ENCODE measurements around the gene ZNF462. TPM values are rescaled to one million over a fixed set of nuclear protein-coding genes. Genes with fewer than 3 reads are reported as not detected.

ZNF462 gene
- total and polyA plus RNA-seq, 2 donors (not counting 1 experiment from before 2014, with no cell fraction given) = 6.0 to 27.4 TPM

GRCh38 chr9:106966481-106966880 is 103.5 kb downstream of the ZNF462 start:
- Histone ChIP-seq H3K27me3 (ENCODE audit: control insufficient read depth, insufficient read depth, low read length) (no peaks in the 10 kb centered on the region), H4K20me1 (ENCODE audit: control insufficient read depth, extremely low read depth, insufficient read depth, low read length) (no peaks in the 10 kb centered on the region), H3K9me3 (ENCODE audit: control insufficient read depth, insufficient read depth, low read depth, low read length) (no peaks in the 10 kb centered on the region), H3K4me1 (ENCODE audit: control insufficient read depth, extremely low read depth, insufficient read depth, low read length) (no peaks in the 10 kb centered on the region), H2AFZ (ENCODE audit: low read length) (no peak overlapping the region), H3K4me2 (ENCODE audit: extremely low read depth, insufficient read depth, low read length) (no peak overlapping the region), H3K4me3 (replicated peaks in 1 of 4; ENCODE audit: control extremely low read depth in 1 of 4, insufficient read depth in 1 of 4, low read depth in 3 of 4, low read length in 4 of 4) (no peak overlapping the region), H3K79me2 (ENCODE audit: control insufficient read depth, insufficient read depth, low read length) (no peaks in the 10 kb centered on the region), H3K27ac (ENCODE audit: insufficient read depth, low read length) (no peak overlapping the region), H3K9ac (ENCODE audit: insufficient read depth, low read length) (no peak overlapping the region), H3K36me3 (ENCODE audit: control insufficient read depth, insufficient read depth, low read length) (no peaks in the 10 kb centered on the region)
- DNase-seq (ENCODE audit: low read depth in 2 of 2) = no peak
- TF ChIP-seq EZH2 (IDR thresholded peaks at IDR 0.05; ENCODE audit: low read length, missing control alignments) (no peak), CTCF (conservative IDR thresholded peaks at IDR 0.05 in 1 of 2, IDR thresholded peaks at IDR 0.05 in 1 of 2; ENCODE audit: low read depth in 1 of 2, low read length in 2 of 2) (no peak)

- H3K9me3 ChIP-seq (ENCODE audit: control insufficient read depth, insufficient read depth, low read depth, low read length) = no peaks in the 10 kb centered on the region
- peaks cover 5% of the 10 kb centered on the region for H3K36me3 ChIP-seq (ENCODE audit: control insufficient read depth, insufficient read depth, low read length)
- no peak for DNase-seq (ENCODE audit: low read depth in 2 of 2)
- no peak overlapping the region for H3K4me2 ChIP-seq (ENCODE audit: extremely low read depth, insufficient read depth, low read length)
- H3K79me2 ChIP-seq (ENCODE audit: control insufficient read depth, insufficient read depth, low read length) = no peaks in the 10 kb centered on the region
- H3K4me1 ChIP-seq (ENCODE audit: control insufficient read depth, extremely low read depth, insufficient read depth, low read length) = no peaks in the 10 kb centered on the region
- H3K27me3 ChIP-seq (ENCODE audit: control insufficient read depth, insufficient read depth, low read length) = no peaks in the 10 kb centered on the region
- TF ChIP-seq CTCF (conservative IDR thresholded peaks at IDR 0.05 in 1 of 2, IDR thresholded peaks at IDR 0.05 in 1 of 2; ENCODE audit: low read depth in 1 of 2, low read length in 2 of 2) = no peak
- no peak for TF ChIP-seq EZH2 (IDR thresholded peaks at IDR 0.05; ENCODE audit: low read length, missing control alignments)
- no peak overlapping the region for H3K4me3 ChIP-seq (replicated peaks in 1 of 4; ENCODE audit: control extremely low read depth in 1 of 4, insufficient read depth in 1 of 4, low read depth in 3 of 4, low read length in 4 of 4)
- H2AFZ ChIP-seq (ENCODE audit: low read length) = no peak overlapping the region
- no peak overlapping the region for H3K27ac ChIP-seq (ENCODE audit: insufficient read depth, low read length)
- no peaks in the 10 kb centered on the region for H4K20me1 ChIP-seq (ENCODE audit: control insufficient read depth, extremely low read depth, insufficient read depth, low read length)
- H3K9ac ChIP-seq (ENCODE audit: insufficient read depth, low read length) = no peak overlapping the region
These were observed 106.7 kb downstream of the ZNF462 start for GRCh38 chr9:106969696-106970095.

GRCh38 chr9:106970219-106970975 is 107.4 kb downstream of the ZNF462 start:
- Histone ChIP-seq H3K9ac (ENCODE audit: insufficient read depth, low read length) (no peak overlapping the region), H3K4me3 (replicated peaks in 1 of 4; ENCODE audit: control extremely low read depth in 1 of 4, insufficient read depth in 1 of 4, low read depth in 3 of 4, low read length in 4 of 4) (no peak overlapping the region), H3K79me2 (ENCODE audit: control insufficient read depth, insufficient read depth, low read length) (no peaks in the 10 kb centered on the region), H3K4me2 (ENCODE audit: extremely low read depth, insufficient read depth, low read length) (no peak overlapping the region), H3K27ac (ENCODE audit: insufficient read depth, low read length) (no peak overlapping the region), H4K20me1 (ENCODE audit: control insufficient read depth, extremely low read depth, insufficient read depth, low read length) (no peaks in the 10 kb centered on the region), H3K4me1 (ENCODE audit: control insufficient read depth, extremely low read depth, insufficient read depth, low read length) (no peaks in the 10 kb centered on the region), H3K27me3 (ENCODE audit: control insufficient read depth, insufficient read depth, low read length) (no peaks in the 10 kb centered on the region), H2AFZ (ENCODE audit: low read length) (no peak overlapping the region), H3K36me3 (ENCODE audit: control insufficient read depth, insufficient read depth, low read length) (peaks cover 5% of the 10 kb centered on the region), H3K9me3 (ENCODE audit: control insufficient read depth, insufficient read depth, low read depth, low read length) (no peaks in the 10 kb centered on the region)
- DNase-seq (ENCODE audit: low read depth in 2 of 2) = peak in 1 of 2 donors; percentile 35
- TF ChIP-seq EZH2 (IDR thresholded peaks at IDR 0.05; ENCODE audit: low read length, missing control alignments) (no peak), CTCF (conservative IDR thresholded peaks at IDR 0.05 in 1 of 2, IDR thresholded peaks at IDR 0.05 in 1 of 2; ENCODE audit: low read depth in 1 of 2, low read length in 2 of 2) (no peak)

Data from fibroblast of lung (primary cell).